Measurements from ENCODE around the gene KCNQ1.

Gene KCNQ1

DNA sequence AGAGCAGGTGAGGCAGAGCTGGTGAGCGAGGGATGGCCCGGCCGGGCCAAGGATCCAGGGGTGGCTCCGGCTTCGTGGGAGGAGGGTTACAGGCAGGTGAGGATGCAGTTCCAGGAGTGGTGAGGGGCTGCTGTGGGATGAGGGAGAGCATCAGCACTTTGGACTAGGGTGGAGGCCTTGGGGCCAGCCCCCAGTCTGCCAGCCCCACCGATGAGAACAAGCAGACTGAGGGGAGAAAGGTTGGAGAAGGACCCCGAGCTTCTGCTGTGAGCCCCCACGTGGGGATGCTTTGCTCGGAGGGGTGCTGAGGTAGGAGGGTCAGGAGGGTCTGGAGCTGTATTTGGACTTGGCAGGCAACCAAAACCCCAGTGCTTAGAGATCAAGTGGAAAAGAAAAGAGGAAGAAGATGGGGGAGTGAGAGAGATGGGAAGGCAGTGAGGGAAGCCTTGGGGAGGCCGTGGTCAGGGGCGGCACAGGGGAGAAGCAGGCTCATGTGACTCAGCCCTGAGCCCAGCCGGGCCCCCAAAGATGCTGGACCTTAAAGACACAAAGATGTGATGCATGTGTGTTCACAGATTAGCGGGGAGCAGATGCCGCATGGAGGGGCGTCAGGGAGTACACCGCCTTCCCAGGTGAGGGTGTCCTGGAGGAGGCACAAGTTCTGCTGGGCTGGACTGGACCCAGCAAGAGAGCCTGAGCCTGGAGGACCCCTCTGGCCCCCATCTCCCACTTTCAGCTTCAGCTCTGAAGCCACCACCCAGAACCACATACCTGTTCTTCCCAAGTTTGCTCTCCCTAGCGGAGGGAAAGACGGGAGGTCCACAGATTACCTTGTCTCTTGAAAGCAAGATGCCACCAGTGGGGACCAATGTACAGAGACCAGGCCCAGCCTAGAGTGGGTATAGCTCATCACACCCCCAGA is 349.5 kb downstream of the KCNQ1 start:
- TF ChIP-seq, protein P1, sequence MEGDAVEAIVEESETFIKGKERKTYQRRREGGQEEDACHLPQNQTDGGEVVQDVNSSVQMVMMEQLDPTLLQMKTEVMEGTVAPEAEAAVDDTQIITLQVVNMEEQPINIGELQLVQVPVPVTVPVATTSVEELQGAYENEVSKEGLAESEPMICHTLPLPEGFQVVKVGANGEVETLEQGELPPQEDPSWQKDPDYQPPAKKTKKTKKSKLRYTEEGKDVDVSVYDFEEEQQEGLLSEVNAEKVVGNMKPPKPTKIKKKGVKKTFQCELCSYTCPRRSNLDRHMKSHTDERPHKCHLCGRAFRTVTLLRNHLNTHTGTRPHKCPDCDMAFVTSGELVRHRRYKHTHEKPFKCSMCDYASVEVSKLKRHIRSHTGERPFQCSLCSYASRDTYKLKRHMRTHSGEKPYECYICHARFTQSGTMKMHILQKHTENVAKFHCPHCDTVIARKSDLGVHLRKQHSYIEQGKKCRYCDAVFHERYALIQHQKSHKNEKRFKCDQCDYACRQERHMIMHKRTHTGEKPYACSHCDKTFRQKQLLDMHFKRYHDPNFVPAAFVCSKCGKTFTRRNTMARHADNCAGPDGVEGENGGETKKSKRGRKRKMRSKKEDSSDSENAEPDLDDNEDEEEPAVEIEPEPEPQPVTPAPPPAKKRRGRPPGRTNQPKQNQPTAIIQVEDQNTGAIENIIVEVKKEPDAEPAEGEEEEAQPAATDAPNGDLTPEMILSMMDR (IDR thresholded peaks at IDR 0.05; ENCODE audit: low read depth, low read length, missing control alignments): no peak
- no peak for DNase-seq (ENCODE audit: low read depth)
- in situ Hi-C loops (cut with HindIII; ENCODE audit: low sequenced_read_pairs): no loop called here
- H3K4me3 ChIP-seq (ENCODE audit: low read depth, low read length): no peak overlapping the region

GRCh38 chr11:2794968-2795322 is 350.1 kb downstream of the KCNQ1 start:
- no peak for DNase-seq (ENCODE audit: low read depth)
- in situ Hi-C loops (cut with HindIII; ENCODE audit: low sequenced_read_pairs): no loop called here
- TF ChIP-seq, protein P1 (IDR thresholded peaks at IDR 0.05; ENCODE audit: low read depth, low read length, missing control alignments): no peak
- no peak overlapping the region for H3K4me3 ChIP-seq (ENCODE audit: low read depth, low read length)

DNA sequence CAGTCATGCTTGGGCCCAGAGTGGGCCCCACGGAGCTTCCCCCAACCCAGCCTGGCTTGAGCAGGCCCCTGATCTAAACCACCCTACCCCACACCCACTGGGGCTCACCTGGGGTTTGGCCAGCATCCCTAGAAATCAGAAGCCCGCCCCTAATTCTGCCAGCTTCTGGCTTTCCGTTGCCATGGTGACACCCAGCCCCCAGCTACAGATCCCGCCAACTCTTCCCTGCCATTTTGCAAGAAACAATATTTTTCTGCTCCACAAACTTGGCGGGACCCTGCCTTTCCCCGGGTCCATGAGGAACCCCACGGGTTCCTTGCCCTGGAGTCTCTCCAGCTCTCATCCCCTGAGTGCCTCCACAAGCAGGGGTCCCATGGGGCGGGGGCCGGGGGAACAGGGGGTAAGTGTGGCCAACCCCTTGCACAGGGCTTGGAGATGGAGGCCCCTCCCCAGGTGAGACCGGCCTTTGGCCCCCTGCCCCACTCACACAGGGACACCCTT is 350.7 kb downstream of the KCNQ1 start:
- in situ Hi-C loops (cut with HindIII; ENCODE audit: low sequenced_read_pairs): no loop called here
- TF ChIP-seq, protein P1 (IDR thresholded peaks at IDR 0.05; ENCODE audit: low read depth, low read length, missing control alignments): no peak
- no peak overlapping the region for H3K4me3 ChIP-seq (ENCODE audit: low read depth, low read length)
- DNase-seq (ENCODE audit: low read depth): no peak

- H3K4me3 ChIP-seq (ENCODE audit: low read depth, low read length): no peak overlapping the region
- in situ Hi-C loops (cut with HindIII; ENCODE audit: low sequenced_read_pairs): no loop called here
- TF ChIP-seq, protein P1 (IDR thresholded peaks at IDR 0.05; ENCODE audit: low read depth, low read length, missing control alignments): no peak
- DNase-seq (ENCODE audit: low read depth): no peak
Observed at GRCh38 chr11:2796091-2796490, 351.3 kb downstream of the KCNQ1 start.

- no peak for DNase-seq (ENCODE audit: low read depth)
- no peak overlapping the region for H3K4me3 ChIP-seq (ENCODE audit: low read depth, low read length)
- in situ Hi-C loops (cut with HindIII; ENCODE audit: low sequenced_read_pairs): no loop called here
- TF ChIP-seq, protein P1 (IDR thresholded peaks at IDR 0.05; ENCODE audit: low read depth, low read length, missing control alignments): no peak
Observed at GRCh38 chr11:2796508-2797113, 351.8 kb downstream of the KCNQ1 start.

DNA sequence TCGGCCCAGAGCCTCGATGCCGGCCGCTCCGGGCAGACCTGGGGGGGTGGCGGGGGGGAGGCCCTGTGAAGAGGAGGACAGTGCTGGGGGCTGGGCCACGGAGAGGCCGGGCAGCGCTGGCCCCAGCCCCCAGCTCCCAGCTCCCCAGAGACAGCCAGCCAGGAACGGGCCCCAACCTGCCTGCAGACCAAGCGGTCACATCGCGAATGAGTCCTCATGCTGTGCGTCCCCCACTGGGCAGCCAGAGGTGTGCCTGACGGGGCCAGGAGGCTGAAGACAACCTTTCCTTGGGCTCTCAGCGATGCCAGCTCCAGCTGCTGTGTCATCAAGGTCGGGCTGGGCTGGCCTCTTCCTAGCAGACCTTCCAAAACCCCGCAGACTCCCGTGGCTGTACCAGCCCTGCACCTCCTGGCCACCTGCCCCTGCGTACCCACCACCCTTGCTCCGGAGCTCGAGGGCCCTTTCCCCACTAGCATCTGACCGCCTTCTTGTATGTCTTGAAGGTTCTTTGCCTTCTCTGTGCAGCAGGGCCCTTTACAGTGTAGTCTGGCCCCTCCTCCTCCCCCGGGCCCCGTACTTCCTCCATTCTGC is 352.4 kb downstream of the KCNQ1 start:
- in situ Hi-C loops (cut with HindIII; ENCODE audit: low sequenced_read_pairs): no loop called here
- no peak for DNase-seq (ENCODE audit: low read depth)
- TF ChIP-seq, protein P1 (IDR thresholded peaks at IDR 0.05; ENCODE audit: low read depth, low read length, missing control alignments): no peak
- H3K4me3 ChIP-seq (ENCODE audit: low read depth, low read length): no peak overlapping the region

Measured in astrocyte of the cerebellum (primary cell).